Sigmoid colon (tissue), 4 donors: ENCODE data around the gene KRTAP12-4.

ENCODE experiments used
- EP300 ChIP-seq, 4 donors: sonication (generic); formaldehyde crosslinking; IDR thresholded peaks; one replicate each; pipeline ENCODE4 v1.6.1; 2017; ENCODE audit warnings: antibody characterized with exemption in 4 of 4
- POLR2A ChIP-seq, 2 donors: fragments of 450-650 bp; IDR thresholded peaks; one replicate each; pipeline ENCODE4 v1.6.1; 2016; ENCODE audit warnings: antibody characterized with exemption in 2 of 2, mild to moderate bottlenecking in 2 of 2, moderate library complexity in 2 of 2

DNA sequence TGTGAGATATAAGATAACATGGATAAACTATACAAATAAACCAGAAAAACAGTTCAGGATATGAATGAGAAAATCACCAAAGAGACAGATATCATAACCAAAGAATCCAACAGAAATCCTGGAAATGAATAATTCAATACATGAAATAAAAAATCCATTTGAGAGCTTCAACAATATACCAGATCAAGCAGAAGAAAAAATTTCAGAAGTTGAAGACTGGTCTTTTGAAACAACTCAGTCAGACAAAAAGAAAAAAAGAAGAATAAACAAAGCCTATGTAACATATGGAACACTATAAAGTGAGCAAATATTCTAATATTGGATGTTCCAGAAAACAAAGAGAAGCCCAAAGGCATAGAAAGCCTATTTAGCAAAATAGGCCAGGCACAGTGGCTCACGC lies 17.5 kb upstream of the KRTAP12-4 start:
- TF ChIP-seq POLR2A (IDR thresholded peaks at IDR 0.05) (no peak), EP300 (IDR thresholded peaks at IDR 0.05) (no peak)
